Measurements from ENCODE around the gene SSC4D. TPM values are rescaled to one million over a fixed set of nuclear protein-coding genes. Genes with fewer than 3 reads are reported as not detected.

The SSC4D gene
- total RNA-seq, 1 donor from 2014 or later = 4.9 TPM

DNA sequence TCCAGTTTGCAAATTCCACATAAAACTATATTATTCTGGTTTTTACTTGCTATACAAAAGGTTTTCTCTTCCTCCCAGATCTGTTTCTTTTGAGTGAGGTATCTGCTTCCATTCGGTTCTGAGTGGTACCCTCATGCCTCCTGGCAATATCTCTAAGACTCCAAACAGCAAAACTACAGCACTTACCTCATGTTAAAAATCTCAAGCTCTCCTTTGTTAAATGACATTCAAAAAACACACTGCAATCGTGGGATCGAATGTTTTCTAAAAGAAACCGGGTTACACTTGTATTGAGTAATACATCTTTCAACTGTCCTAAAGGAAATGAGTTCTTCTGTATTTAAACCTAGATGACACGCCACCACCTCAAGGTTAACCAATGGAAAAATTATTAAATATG, 61.8 kb downstream of the SSC4D start:
- Mint-ChIP-seq H3K27ac (peak overlapping the region; percentile 39), H3K27me3 (no peaks in the 10 kb centered on the region), H3K4me3 (no peak overlapping the region), H3K36me3 (peaks cover 66% of the 10 kb centered on the region), H3K9me3 (peaks cover 10% of the 10 kb centered on the region), H3K4me1 (ENCODE audit: unreplicated experiment) (peaks cover 29% of the 10 kb centered on the region)
- TF ChIP-seq, protein P1, sequence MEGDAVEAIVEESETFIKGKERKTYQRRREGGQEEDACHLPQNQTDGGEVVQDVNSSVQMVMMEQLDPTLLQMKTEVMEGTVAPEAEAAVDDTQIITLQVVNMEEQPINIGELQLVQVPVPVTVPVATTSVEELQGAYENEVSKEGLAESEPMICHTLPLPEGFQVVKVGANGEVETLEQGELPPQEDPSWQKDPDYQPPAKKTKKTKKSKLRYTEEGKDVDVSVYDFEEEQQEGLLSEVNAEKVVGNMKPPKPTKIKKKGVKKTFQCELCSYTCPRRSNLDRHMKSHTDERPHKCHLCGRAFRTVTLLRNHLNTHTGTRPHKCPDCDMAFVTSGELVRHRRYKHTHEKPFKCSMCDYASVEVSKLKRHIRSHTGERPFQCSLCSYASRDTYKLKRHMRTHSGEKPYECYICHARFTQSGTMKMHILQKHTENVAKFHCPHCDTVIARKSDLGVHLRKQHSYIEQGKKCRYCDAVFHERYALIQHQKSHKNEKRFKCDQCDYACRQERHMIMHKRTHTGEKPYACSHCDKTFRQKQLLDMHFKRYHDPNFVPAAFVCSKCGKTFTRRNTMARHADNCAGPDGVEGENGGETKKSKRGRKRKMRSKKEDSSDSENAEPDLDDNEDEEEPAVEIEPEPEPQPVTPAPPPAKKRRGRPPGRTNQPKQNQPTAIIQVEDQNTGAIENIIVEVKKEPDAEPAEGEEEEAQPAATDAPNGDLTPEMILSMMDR (conservative IDR thresholded peaks at IDR 0.05) = no peak
- DNase-seq (ENCODE audit: extremely low spot score, unreplicated experiment) = no peak

DNA sequence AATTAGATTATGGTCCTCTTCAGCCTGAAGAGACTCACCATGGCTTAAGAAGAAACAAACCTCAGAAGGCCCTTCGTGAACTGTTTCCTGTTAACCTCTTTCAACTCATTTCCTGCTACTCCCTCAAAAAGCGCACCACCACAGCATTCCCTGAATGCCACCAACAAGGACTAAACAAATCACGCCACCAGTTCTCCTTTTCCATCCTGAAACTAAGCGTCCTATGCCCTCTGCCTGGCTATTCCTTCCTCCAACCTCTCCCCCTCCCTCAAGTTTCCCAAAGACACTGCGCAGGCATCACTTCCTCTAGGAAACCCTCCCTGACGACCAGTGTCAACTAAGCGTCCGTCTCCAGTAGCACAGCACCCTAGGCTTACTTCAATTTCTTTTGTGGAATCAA, 62.7 kb downstream of the SSC4D start:
- H3K27me3 Mint-ChIP-seq = no peaks in the 10 kb centered on the region
- TF ChIP-seq, protein P1 (conservative IDR thresholded peaks at IDR 0.05) = no peak
- peaks cover 32% of the 10 kb centered on the region for H3K4me1 Mint-ChIP-seq (ENCODE audit: unreplicated experiment)
- peaks cover 8% of the 10 kb centered on the region for H3K9me3 Mint-ChIP-seq
- H3K36me3 Mint-ChIP-seq = peaks cover 69% of the 10 kb centered on the region
- no peak for DNase-seq (ENCODE audit: extremely low spot score, unreplicated experiment)
- peak overlapping the region; percentile 93 for H3K27ac Mint-ChIP-seq
- H3K4me3 Mint-ChIP-seq = peak overlapping the region; percentile 6

DNA sequence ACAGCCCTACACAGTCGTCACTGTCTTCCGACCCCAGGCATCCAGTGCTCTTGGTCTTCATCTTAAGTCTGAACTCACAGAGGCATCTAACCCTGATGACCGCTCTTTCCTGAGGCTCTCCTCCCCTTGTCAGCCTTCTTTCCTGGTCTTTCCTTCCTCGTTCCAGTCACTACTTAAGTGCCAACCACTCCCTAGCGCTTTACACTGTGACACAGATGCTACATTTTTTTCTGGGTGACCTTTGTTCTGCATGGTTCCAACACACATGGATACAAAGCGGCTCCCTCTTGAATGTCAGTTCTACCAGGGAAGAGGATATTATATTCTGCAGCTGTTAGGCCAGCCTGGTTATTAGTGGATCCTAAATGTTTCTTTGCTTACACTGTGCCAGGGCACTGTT, 63.4 kb downstream of the SSC4D start:
- peaks cover 31% of the 10 kb centered on the region for H3K4me1 Mint-ChIP-seq (ENCODE audit: unreplicated experiment)
- H3K36me3 Mint-ChIP-seq = peaks cover 67% of the 10 kb centered on the region
- peaks cover 2% of the 10 kb centered on the region for H3K9me3 Mint-ChIP-seq
- H3K27me3 Mint-ChIP-seq = no peaks in the 10 kb centered on the region
- TF ChIP-seq, protein P1 (conservative IDR thresholded peaks at IDR 0.05) = no peak
- no peak overlapping the region for H3K4me3 Mint-ChIP-seq
- no peak for DNase-seq (ENCODE audit: extremely low spot score, unreplicated experiment)
- peak overlapping the region; percentile 93 for H3K27ac Mint-ChIP-seq

GRCh38 chr7:76343931-76344321, 65.6 kb downstream of the SSC4D start:
- Mint-ChIP-seq H3K27ac (no peak overlapping the region), H3K27me3 (no peaks in the 10 kb centered on the region), H3K4me1 (ENCODE audit: unreplicated experiment) (peaks cover 40% of the 10 kb centered on the region), H3K36me3 (peaks cover 64% of the 10 kb centered on the region), H3K9me3 (peaks cover 7% of the 10 kb centered on the region), H3K4me3 (no peak overlapping the region)
- TF ChIP-seq, protein P1 (conservative IDR thresholded peaks at IDR 0.05) = no peak
- no peak for DNase-seq (ENCODE audit: extremely low spot score, unreplicated experiment)

- H3K27me3 Mint-ChIP-seq = no peaks in the 10 kb centered on the region
- peaks cover 43% of the 10 kb centered on the region for H3K4me1 Mint-ChIP-seq (ENCODE audit: unreplicated experiment)
- H3K36me3 Mint-ChIP-seq = peaks cover 67% of the 10 kb centered on the region
- H3K9me3 Mint-ChIP-seq = peaks cover 7% of the 10 kb centered on the region
- H3K27ac Mint-ChIP-seq = no peak overlapping the region
- DNase-seq (ENCODE audit: extremely low spot score, unreplicated experiment) = no peak
- no peak overlapping the region for H3K4me3 Mint-ChIP-seq
- TF ChIP-seq, protein P1 (conservative IDR thresholded peaks at IDR 0.05) = no peak
Observed at GRCh38 chr7:76343294-76343930, 66.1 kb downstream of the SSC4D start.

Measured in type B pancreatic cell (in vitro differentiated cells).